NCI-H128 (cell line): Measurements from ENCODE around the gene MED13L.
"Not testable (repeated sequence)": the region's sequence is repeated elsewhere in the genome, so short reads cannot be mapped to it uniquely, and the experiment has no call there.

Experiments
- DNase-seq: peaks from one replicate; lab custom pipeline; 2025; ENCODE audit not compliant: unreplicated experiment; lab: John Stamatoyannopoulos, UW

The MED13L gene

GRCh38 chr12:115988625-115989563 lies 288.6 kb downstream of the MED13L start:
- DNase-seq, result no peak

GRCh38 chr12:115988212-115988611 lies 289.3 kb downstream of the MED13L start:
- no peak for DNase-seq

GRCh38 chr12:115984616-115985015 lies 292.9 kb downstream of the MED13L start:
- peak; percentile 23 for DNase-seq

GRCh38 chr12:115983226-115983798 lies 294.2 kb downstream of the MED13L start:
- DNase-seq, result no peak

GRCh38 chr12:115980339-115980738 lies 297.2 kb downstream of the MED13L start:
- DNase-seq, result no peak

- DNase-seq, result no peak
Observed at GRCh38 chr12:115979851-115980250, 297.6 kb downstream of the MED13L start.

- no peak for DNase-seq
Observed at GRCh38 chr12:115979351-115979750, 298.1 kb downstream of the MED13L start.

- not testable (repeated sequence) for DNase-seq
Observed at GRCh38 chr12:115976829-115977228, 300.7 kb downstream of the MED13L start.

GRCh38 chr12:115975411-115975810 lies 302.1 kb downstream of the MED13L start:
- no peak for DNase-seq

- DNase-seq, result no peak
Observed at GRCh38 chr12:115973968-115974724, 303.3 kb downstream of the MED13L start.

- DNase-seq, result no peak
Observed at GRCh38 chr12:115973066-115973465, 304.4 kb downstream of the MED13L start.

- no peak for DNase-seq
Observed at GRCh38 chr12:115972241-115972640, 305.3 kb downstream of the MED13L start.

GRCh38 chr12:115968211-115968610 lies 309.3 kb downstream of the MED13L start:
- no peak for DNase-seq

GRCh38 chr12:115966376-115966775 lies 311.1 kb downstream of the MED13L start:
- DNase-seq, result no peak

GRCh38 chr12:115964626-115965025 lies 312.9 kb downstream of the MED13L start:
- no peak for DNase-seq

GRCh38 chr12:115964214-115964613 lies 313.3 kb downstream of the MED13L start:
- no peak for DNase-seq

- no peak for DNase-seq
Observed at GRCh38 chr12:115962216-115962615, 315.3 kb downstream of the MED13L start.

GRCh38 chr12:115960868-115961802 lies 316.4 kb downstream of the MED13L start:
- DNase-seq, result no peak

- DNase-seq, result no peak
Observed at GRCh38 chr12:115957686-115958290, 319.7 kb downstream of the MED13L start.

- no peak for DNase-seq
Observed at GRCh38 chr12:115956659-115957058, 320.8 kb downstream of the MED13L start.
